H1 (cell line): ENCODE data around the gene TECR. TPM values are rescaled to one million over a fixed set of nuclear protein-coding genes. Genes with fewer than 3 reads are reported as not detected.
A peak's percentile ranks its signal among the peaks of the same experiment; 100 is the strongest.

Experiments used
- CTCF ChIA-PET: fragments of 300-600 bp; sonication (Branson Sonifier 250); formaldehyde crosslinking; loops from one replicate; lab custom pipeline; 2021; ENCODE audit not compliant: partially characterized antibody; lab: Charles Lee
- POLR2A ChIA-PET: fragments of 300-600 bp; sonication (Branson Sonifier 250); formaldehyde crosslinking; loops from one replicate; lab custom pipeline; 2021; ENCODE audit warnings: inconsistent platforms; ENCODE audit not compliant: partially characterized antibody; lab: Charles Lee
- DNase-seq, 2 experiments: peaks; one replicate each; pipeline versions ENCODE4 v3.0.0 to v3.0.0-alpha.2; 2010 to 2022; ENCODE audit warnings: low spot score in 2 of 2, low read depth in 1 of 2, mixed read lengths in 1 of 2
- FAIRE-seq: peaks from 2 replicates; lab custom pipeline; 2011; peaks lifted over from hg19 to GRCh38; lab: Jason Lieb, UNC
- H2AFZ ChIP-seq: 2 replicates; pipeline ENCODE4 v1.8.1; 2012; ENCODE audit warnings: low read length, inconsistent platforms
- H2AK5ac ChIP-seq: 2 replicates; pipeline ENCODE4 v1.6.1; 2013; ENCODE audit warnings: low read depth, low read length
- H2BK120ac ChIP-seq: replicated peaks from 2 replicates; pipeline ENCODE3; 2013; ENCODE audit warnings: low read depth, low read length, inconsistent platforms
- H2BK12ac ChIP-seq: 2 replicates; pipeline ENCODE4 v1.6.1; 2013; ENCODE audit warnings: low read depth, low read length
- H2BK15ac ChIP-seq: 2 replicates; pipeline ENCODE4 v1.6.1; 2013; ENCODE audit warnings: low read length
- H2BK20ac ChIP-seq: 2 replicates; pipeline ENCODE4 v1.6.1; 2013; ENCODE audit warnings: low read length
- H2BK5ac ChIP-seq: 2 replicates; pipeline ENCODE4 v1.6.1; 2013; ENCODE audit warnings: low read depth, low read length
- H3K14ac ChIP-seq: 2 replicates; pipeline ENCODE4 v1.6.1; 2013; ENCODE audit warnings: inconsistent platforms; ENCODE audit not compliant: insufficient read length
- H3K18ac ChIP-seq: 2 replicates; pipeline ENCODE4 v1.6.1; 2013; ENCODE audit warnings: low read length; ENCODE audit errors: extremely low read depth
- H3K23ac ChIP-seq: 2 replicates; pipeline ENCODE4 v1.6.1; 2013; ENCODE audit warnings: inconsistent platforms; ENCODE audit not compliant: insufficient read length
- H3K23me2 ChIP-seq: 2 replicates; pipeline ENCODE4 v1.6.1; 2013; ENCODE audit warnings: low read depth, low read length
- H3K27ac ChIP-seq: 2 replicates; pipeline ENCODE4 v1.6.1; 2011; ENCODE audit warnings: low read depth, low read length, inconsistent platforms
- H3K27me3 ChIP-seq, 4 experiments: replicated peaks in 1 of 4; 1 replicate in 1 of 4; 2 replicates in 3 of 4; pipeline versions ENCODE4 v1.6.1 to v1.8.1; 2011 to 2013; ENCODE audit warnings: low read length in 3 of 4, mild to moderate bottlenecking in 3 of 4, inconsistent platforms in 2 of 4, mixed read lengths in 2 of 4, moderate library complexity in 1 of 4; ENCODE audit not compliant: control insufficient read depth in 3 of 4, insufficient read depth in 3 of 4; ENCODE audit errors: extremely low read depth in 1 of 4
- H3K36me3 ChIP-seq, 4 experiments: 2 replicates each; pipeline versions ENCODE4 v1.6.1 to v1.8.1; 2011 to 2013; ENCODE audit warnings: mild to moderate bottlenecking in 4 of 4, low read length in 3 of 4, moderate library complexity in 2 of 4, control low read depth in 1 of 4, inconsistent platforms in 1 of 4; ENCODE audit not compliant: insufficient read depth in 4 of 4, control insufficient read depth in 2 of 4
- H3K4ac ChIP-seq: replicated peaks from 2 replicates; pipeline ENCODE3; 2013; ENCODE audit warnings: low read length, low read depth, mixed read lengths, inconsistent platforms; ENCODE audit not compliant: insufficient read length
- H3K4me1 ChIP-seq, 4 experiments: replicated peaks in 1 of 4; 1 replicate in 1 of 4; 2 replicates in 3 of 4; pipeline versions ENCODE4 v1.6.1 to v1.8.1; 2011 to 2013; ENCODE audit warnings: low read length in 3 of 4, inconsistent platforms in 2 of 4, mixed read lengths in 1 of 4; ENCODE audit not compliant: insufficient read depth in 4 of 4, control insufficient read depth in 3 of 4
- H3K4me2 ChIP-seq, 2 experiments: 2 replicates each; pipeline versions ENCODE4 v1.6.1 to v1.8.1; 2011 to 2013; ENCODE audit warnings: low read depth in 2 of 2, low read length in 2 of 2, control low read depth in 1 of 2, inconsistent platforms in 1 of 2, mild to moderate bottlenecking in 1 of 2; ENCODE audit not compliant: insufficient read depth in 1 of 2
- H3K4me3 ChIP-seq, 4 experiments: fragments of 200-600, 300-600 bp in 1 of 4; sonication (generic), shearing (Covaris generic), sonication (Bioruptor Twin) in 1 of 4; 2 replicates each; pipeline versions ENCODE4 v1.5.1 to v1.8.1; 2011 to 2016; ENCODE audit warnings: low read length in 4 of 4, low read depth in 3 of 4, control low read depth in 2 of 4, inconsistent platforms in 2 of 4, mild to moderate bottlenecking in 2 of 4, mixed read lengths in 1 of 4, moderate library complexity in 1 of 4; ENCODE audit not compliant: insufficient read depth in 2 of 4; ENCODE audit errors: extremely low read depth in 1 of 4
- H3K56ac ChIP-seq: replicated peaks from 2 replicates; pipeline ENCODE3; 2013; ENCODE audit warnings: low read depth, mild to moderate bottlenecking, mixed read lengths, low read length, inconsistent platforms; ENCODE audit not compliant: insufficient read length
- H3K79me1 ChIP-seq: 2 replicates; pipeline ENCODE4 v1.6.1; 2013; ENCODE audit warnings: low read depth, low read length, control low read depth
- H3K79me2 ChIP-seq, 2 experiments: 2 replicates each; pipeline versions ENCODE4 v1.6.1 to v1.8.1; 2012 to 2013; ENCODE audit warnings: low read length in 2 of 2, mild to moderate bottlenecking in 2 of 2, inconsistent platforms in 1 of 2; ENCODE audit not compliant: insufficient read depth in 2 of 2, control insufficient read depth in 1 of 2
- H3K9ac ChIP-seq, 4 experiments: replicated peaks in 1 of 4; 1 replicate in 1 of 4; 2 replicates in 3 of 4; pipeline versions ENCODE4 v1.6.1 to v1.8.1; 2011 to 2013; ENCODE audit warnings: low read depth in 3 of 4, low read length in 3 of 4, control low read depth in 2 of 4, mild to moderate bottlenecking in 2 of 4, moderate library complexity in 2 of 4, inconsistent platforms in 1 of 4; ENCODE audit errors: extremely low read depth in 1 of 4
- H3K9me3 ChIP-seq, 2 experiments: 2 replicates each; pipeline versions ENCODE4 v1.6.1 to v1.8.1; 2012 to 2013; ENCODE audit warnings: mild to moderate bottlenecking in 2 of 2, moderate library complexity in 2 of 2, control low read depth in 1 of 2, inconsistent platforms in 1 of 2, low read depth in 1 of 2, low read length in 1 of 2, mixed read lengths in 1 of 2; ENCODE audit not compliant: insufficient read depth in 2 of 2
- H4K20me1 ChIP-seq, 2 experiments: replicated peaks in 1 of 2; 2 replicates each; pipeline versions ENCODE3 to v1.8.1; 2011 to 2013; ENCODE audit warnings: inconsistent platforms in 2 of 2, low read length in 2 of 2, mild to moderate bottlenecking in 1 of 2; ENCODE audit not compliant: insufficient read depth in 2 of 2, control insufficient read depth in 1 of 2
- H4K5ac ChIP-seq: 2 replicates; pipeline ENCODE4 v1.6.1; 2013; ENCODE audit warnings: low read length, low read depth, mixed read lengths, inconsistent platforms; ENCODE audit not compliant: insufficient read length
- H4K8ac ChIP-seq: 2 replicates; pipeline ENCODE4 v1.8.0; 2013; ENCODE audit warnings: mild to moderate bottlenecking, moderate library complexity, low read length, inconsistent platforms; ENCODE audit not compliant: insufficient read depth; ENCODE audit errors: extremely low read depth
- H4K91ac ChIP-seq: replicated peaks from 2 replicates; pipeline ENCODE3; 2013; ENCODE audit warnings: low read length, mixed read lengths, inconsistent platforms; ENCODE audit not compliant: insufficient read length
- CEBPB ChIP-seq: IDR thresholded peaks from 2 replicates; pipeline ENCODE4 v1.6.1; 2012; ENCODE audit warnings: low read depth, low read length
- HDAC6 ChIP-seq: IDR thresholded peaks from one replicate; pipeline ENCODE4 v1.7.1; 2012; ENCODE audit warnings: low read depth, mild to moderate bottlenecking, inconsistent platforms, low read length, moderate library complexity
- MAFK ChIP-seq: IDR thresholded peaks from 2 replicates; pipeline ENCODE4 v1.6.1; 2012; ENCODE audit warnings: low read depth, mild to moderate bottlenecking, improper control_type of control experiment, low read length
- WGBS, 2 experiments: shearing (Covaris generic) in 1 of 2; methylation state at CpG; one replicate each; pipeline versions ENCODE4 v1.1.6 to v1.1.7; 2013 to 2015; ENCODE audit warnings: low lambda C conversion rate in 2 of 2, mixed read lengths in 2 of 2, inconsistent platforms in 1 of 2, low coverage in 1 of 2, missing lambda C conversion rate in 1 of 2; ENCODE audit not compliant: insufficient replicate concordance in 2 of 2, insufficient coverage in 1 of 2, insufficient read length in 1 of 2; ENCODE audit errors: extremely low coverage in 1 of 2, missing lambda C conversion rate in 1 of 2; 5-methylcytosine and 5-hydroxymethylcytosine counted together
- polyA plus RNA-seq, 7 experiments: library from polyadenylated mRNA; depleted of rRNA in 3 of 7; stranded (reverse) in 5 of 7; unstranded in 2 of 7; fragments of >200 nt in 5 of 7; fragments of 200-250 nt in 2 of 7; gene quantifications; 1 replicate in 5 of 7; 2 replicates in 1 of 7; 4 replicates in 1 of 7; pipeline versions ENCODE4 v1.2.1 to v1.2.3, GENCODE V29; 2011 to 2013; ENCODE audit warnings: missing spikeins in 2 of 7, mixed read lengths in 2 of 7
- total RNA-seq: library from RNA; stranded (reverse); fragmentation: NEBNext Ultra II Directional; extraction: Animal tissue kit (Norgen Biotek cat#: 25700); gene quantifications from 2 replicates; pipeline ENCODE4 v1.2.1, GENCODE V29; 2021

The TECR gene
- total and polyA plus RNA-seq, 2 of the 8 experiments (the other 6 are each of a cell fraction or from before 2014, with no cell fraction given), result 172 to 405 TPM

DNA sequence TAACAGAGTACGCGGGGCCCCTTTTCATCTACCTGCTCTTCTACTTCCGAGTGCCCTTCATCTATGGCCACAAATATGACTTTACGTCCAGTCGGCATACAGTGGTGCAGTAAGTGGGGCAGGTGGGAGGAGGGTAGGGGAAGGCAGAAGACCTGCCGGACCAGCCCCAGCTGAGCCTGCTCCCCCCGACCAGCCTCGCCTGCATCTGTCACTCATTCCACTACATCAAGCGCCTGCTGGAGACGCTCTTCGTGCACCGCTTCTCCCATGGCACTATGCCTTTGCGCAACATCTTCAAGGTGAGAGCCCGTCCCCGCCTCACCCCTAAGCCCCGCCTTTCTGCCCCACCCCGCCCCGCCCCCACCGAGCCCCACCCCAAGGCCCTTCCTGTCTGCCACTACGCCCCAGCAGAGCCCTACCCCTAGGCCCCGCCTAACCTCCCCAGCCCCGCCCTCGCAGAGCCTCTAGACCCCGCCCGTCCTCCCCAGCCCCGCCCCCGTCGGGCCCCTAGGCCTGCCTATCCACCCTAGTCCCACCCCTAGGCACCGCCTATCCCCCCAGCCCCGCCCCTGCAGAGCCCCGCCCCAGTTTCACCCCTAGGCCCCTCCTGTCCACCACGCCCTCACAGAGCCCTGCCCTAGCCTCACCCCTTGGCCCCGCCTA, 34.7 kb downstream of the TECR start:
- Histone ChIP-seq H3K56ac (no peak overlapping the region), H3K27ac (no peak overlapping the region; the same call in 1 of the 2 replicates), H3K79me1 (peaks cover 5% of the 10 kb centered on the region), H3K36me3 (peaks cover 0 to 16% (median 6%) of the 10 kb centered on the region in 4 experiments; a peak in 3 of 8 replicates), H3K4me2 (no peak overlapping the region), H4K5ac (no peak overlapping the region), H2BK120ac (no peak overlapping the region), H4K8ac (no peak overlapping the region), H3K27me3 (no peaks in the 10 kb centered on the region), H2BK20ac (no peak overlapping the region), H3K14ac (no peak overlapping the region), H2BK15ac (0 out of 2 replicates have a peak overlapping the region, but pooled peaks have one; percentile 2), H2BK5ac (no peak overlapping the region), H3K4me3 (no peak overlapping the region), H4K20me1 (peaks cover 0 to 17% of the 10 kb centered on the region in 2 experiments), H3K4me1 (peaks cover 0 to 36% (median 32%) of the 10 kb centered on the region in 4 experiments; a peak in 6 of 7 replicates), H3K79me2 (peaks cover 0 to 12% of the 10 kb centered on the region in 2 experiments; a peak in 1 of 4 replicates), H3K23me2 (no peaks in the 10 kb centered on the region), H3K9ac (no peak overlapping the region), H3K9me3 (no peaks in the 10 kb centered on the region), H2AFZ (no peak overlapping the region), H2AK5ac (no peak overlapping the region), H3K23ac (no peak overlapping the region), H4K91ac (no peak overlapping the region), H3K4ac (no peak overlapping the region), H3K18ac (no peak overlapping the region), H2BK12ac (no peak overlapping the region)
- CTCF ChIA-PET, result interaction anchor here (1.0 to 3.1 kb wide), 4 partner anchors 10 to 222 kb away, joined by 3 to 13 read pairs (median 6); partner anchors contain the start of gene ZNF333
- POLR2A ChIA-PET, result interaction anchor here (1.2 to 3.2 kb wide), 2 partner anchors 9 to 14 kb away, joined by 4 to 11 read pairs; partner anchors contain the start of gene NDUFB7
- 84% methylated on average over 5 of the region's 33 CpGs; no CpG with 5 or more reads in 1 of the 2 experiments for WGBS, 2 experiments
- TF ChIP-seq MAFK, result no peak
- no peak for TF ChIP-seq HDAC6
- TF ChIP-seq CEBPB, result peak; percentile 91
- FAIRE-seq (no peak), DNase-seq (peak; percentile 83 to 89)
